OCI-LY1 (cell line): ENCODE data around the gene PRUNE1.

Experiments used
- H2AFZ ChIP-seq: fragments of 200-600 bp; sonication (generic), shearing (Covaris generic); 2 replicates; pipeline ENCODE4 v1.6.0; 2014; ENCODE audit warnings: antibody characterized with exemption, mild to moderate bottlenecking, low read length
- H3F3A ChIP-seq: fragments of 200-600 bp; sonication (generic), shearing (Covaris generic); 2 replicates; pipeline ENCODE4 v1.6.0; 2014; ENCODE audit warnings: mild to moderate bottlenecking, antibody characterized with exemption, low read length, moderate library complexity; ENCODE audit not compliant: insufficient read depth
- H3K27ac ChIP-seq: fragments of 200-600 bp; sonication (generic); 2 replicates; pipeline ENCODE4 v1.5.1; 2014; ENCODE audit warnings: low read length, mixed run types, mild to moderate bottlenecking, low read depth; ENCODE audit not compliant: poor library complexity, severe bottlenecking
- H3K27me3 ChIP-seq: fragments of 200-600 bp; sonication (generic); 2 replicates; pipeline ENCODE4 v1.6.0; 2014; ENCODE audit warnings: antibody characterized with exemption, mild to moderate bottlenecking, low read length, moderate library complexity; ENCODE audit not compliant: insufficient read depth
- H3K36me3 ChIP-seq: fragments of 200-600 bp; sonication (generic); 2 replicates; pipeline ENCODE4 v1.6.1; 2014; ENCODE audit warnings: mild to moderate bottlenecking, antibody characterized with exemption, low read length, moderate library complexity, mixed read lengths; ENCODE audit not compliant: insufficient read depth
- H3K4me1 ChIP-seq: fragments of 200-600 bp; sonication (generic); 2 replicates; pipeline ENCODE4 v1.5.1; 2014; ENCODE audit warnings: mild to moderate bottlenecking, low read length, moderate library complexity; ENCODE audit not compliant: insufficient read depth, severe bottlenecking
- H3K4me2 ChIP-seq: fragments of 200-600 bp; sonication (generic), shearing (Covaris generic); 2 replicates; pipeline ENCODE4 v1.6.1; 2014; ENCODE audit warnings: low read length
- H3K4me3 ChIP-seq: fragments of 200-600 bp; sonication (generic); 2 replicates; pipeline ENCODE4 v1.5.1; 2014; ENCODE audit warnings: low read length, low read depth, mild to moderate bottlenecking, mixed read lengths; ENCODE audit not compliant: poor library complexity, severe bottlenecking
- H3K79me2 ChIP-seq: fragments of 200-600 bp; shearing (Covaris generic); 2 replicates; pipeline ENCODE4 v1.6.1; 2016; ENCODE audit warnings: mixed run types, low read length, mixed read lengths; ENCODE audit not compliant: insufficient read depth
- H3K9ac ChIP-seq: fragments of 200-600 bp; sonication (generic), shearing (Covaris generic); 2 replicates; pipeline ENCODE4 v1.6.1; 2014; ENCODE audit warnings: mild to moderate bottlenecking, low read length, mixed read lengths
- H3K9me2 ChIP-seq: fragments of 200-600 bp; sonication (generic), shearing (Covaris generic); 2 replicates; pipeline ENCODE4 v1.6.1; 2014; ENCODE audit warnings: low read depth, mild to moderate bottlenecking, low read length, mixed read lengths
- H3K9me3 ChIP-seq: fragments of 200-600 bp; shearing (Covaris generic); 2 replicates; pipeline ENCODE4 v1.6.1; 2014; ENCODE audit warnings: low read length, mixed read lengths
- H4K20me1 ChIP-seq: fragments of 200-600 bp; sonication (generic), shearing (Covaris generic); 2 replicates; pipeline ENCODE4 v1.6.0; 2016; ENCODE audit warnings: mild to moderate bottlenecking, low read length; ENCODE audit not compliant: insufficient read depth
- EZH2 ChIP-seq: fragments of 200-600 bp; sonication (generic), shearing (Covaris generic); IDR thresholded peaks from 2 replicates; pipeline ENCODE4 v1.8.0; 2017; ENCODE audit warnings: borderline replicate concordance, mixed run types, mild to moderate bottlenecking, antibody characterized with exemption, low read length, moderate library complexity, mixed read lengths
- TF ChIP-seq, protein P1 (sequence below): fragments of 200-600 bp; sonication (generic), shearing (Covaris generic); IDR thresholded peaks from 2 replicates; pipeline ENCODE4 v1.5.1; 2017; ENCODE audit warnings: mild to moderate bottlenecking, antibody characterized with exemption, low read length, moderate library complexity, mixed read lengths

Gene PRUNE1

DNA sequence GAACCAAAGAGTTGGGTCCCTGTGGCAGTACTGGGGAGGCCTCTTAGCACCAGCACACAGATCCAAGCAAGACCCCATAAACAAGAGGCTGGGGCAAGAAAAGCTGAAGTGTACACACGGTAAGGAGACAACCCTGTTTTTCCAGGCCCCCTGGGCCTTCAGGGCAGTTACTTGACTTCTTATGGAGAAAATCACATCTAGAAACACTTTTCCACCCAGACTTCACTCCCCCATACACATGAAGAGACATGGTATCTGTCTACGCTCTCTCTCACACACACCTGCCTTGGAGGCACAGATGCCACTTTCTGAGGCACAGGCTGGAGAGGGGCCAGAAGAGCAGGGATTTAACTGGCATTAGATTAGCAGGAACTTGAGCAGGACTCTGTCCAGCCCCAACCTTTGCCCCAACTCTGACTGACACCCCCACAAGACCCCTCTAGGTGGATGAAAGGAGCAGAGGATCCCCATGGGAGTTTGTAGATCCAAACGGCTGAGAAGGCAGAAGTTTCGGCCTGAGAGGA, 35.8 kb upstream of the PRUNE1 start:
- H3K9me3 ChIP-seq, result no peaks in the 10 kb centered on the region
- peaks cover 23% of the 10 kb centered on the region for H3K79me2 ChIP-seq
- H2AFZ ChIP-seq, result no peak overlapping the region
- H3K4me2 ChIP-seq, result peak overlapping the region; percentile 87
- no peaks in the 10 kb centered on the region for H3K9me2 ChIP-seq
- peak overlapping the region; percentile 88 for H3K9ac ChIP-seq
- H4K20me1 ChIP-seq, result no peaks in the 10 kb centered on the region
- no peaks in the 10 kb centered on the region; the same call in 1 of the 2 replicates for H3K27me3 ChIP-seq
- H3K27ac ChIP-seq, result peak overlapping the region; percentile 11
- H3K36me3 ChIP-seq, result peaks cover 14% of the 10 kb centered on the region; the same call in 1 of the 2 replicates
- H3K4me1 ChIP-seq, result peaks cover 37% of the 10 kb centered on the region
- TF ChIP-seq, protein P1, sequence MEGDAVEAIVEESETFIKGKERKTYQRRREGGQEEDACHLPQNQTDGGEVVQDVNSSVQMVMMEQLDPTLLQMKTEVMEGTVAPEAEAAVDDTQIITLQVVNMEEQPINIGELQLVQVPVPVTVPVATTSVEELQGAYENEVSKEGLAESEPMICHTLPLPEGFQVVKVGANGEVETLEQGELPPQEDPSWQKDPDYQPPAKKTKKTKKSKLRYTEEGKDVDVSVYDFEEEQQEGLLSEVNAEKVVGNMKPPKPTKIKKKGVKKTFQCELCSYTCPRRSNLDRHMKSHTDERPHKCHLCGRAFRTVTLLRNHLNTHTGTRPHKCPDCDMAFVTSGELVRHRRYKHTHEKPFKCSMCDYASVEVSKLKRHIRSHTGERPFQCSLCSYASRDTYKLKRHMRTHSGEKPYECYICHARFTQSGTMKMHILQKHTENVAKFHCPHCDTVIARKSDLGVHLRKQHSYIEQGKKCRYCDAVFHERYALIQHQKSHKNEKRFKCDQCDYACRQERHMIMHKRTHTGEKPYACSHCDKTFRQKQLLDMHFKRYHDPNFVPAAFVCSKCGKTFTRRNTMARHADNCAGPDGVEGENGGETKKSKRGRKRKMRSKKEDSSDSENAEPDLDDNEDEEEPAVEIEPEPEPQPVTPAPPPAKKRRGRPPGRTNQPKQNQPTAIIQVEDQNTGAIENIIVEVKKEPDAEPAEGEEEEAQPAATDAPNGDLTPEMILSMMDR, result no peak; the same call in 1 of the 2 replicates
- no peak for TF ChIP-seq EZH2
- H3K4me3 ChIP-seq, result peak overlapping the region; percentile 88
- no peaks in the 10 kb centered on the region; the same call in 1 of the 2 replicates for H3F3A ChIP-seq

GRCh38 chr1:150973258-150973835, 34.9 kb upstream of the PRUNE1 start:
- H3K4me1 ChIP-seq, result peaks cover 39% of the 10 kb centered on the region
- peaks cover 23% of the 10 kb centered on the region for H3K79me2 ChIP-seq
- no peaks in the 10 kb centered on the region for H4K20me1 ChIP-seq
- peak overlapping the region; percentile 76 for H3K27ac ChIP-seq
- H3K36me3 ChIP-seq, result peaks cover 6% of the 10 kb centered on the region; the same call in 1 of the 2 replicates
- H3K4me2 ChIP-seq, result peak overlapping the region; percentile 87
- H3K4me3 ChIP-seq, result peak overlapping the region; percentile 88
- H3K27me3 ChIP-seq, result no peaks in the 10 kb centered on the region; the same call in 1 of the 2 replicates
- TF ChIP-seq EZH2, result no peak
- TF ChIP-seq, protein P1, result no peak
- H3K9ac ChIP-seq, result peak overlapping the region; percentile 88
- no peaks in the 10 kb centered on the region for H3K9me2 ChIP-seq
- no peak overlapping the region for H2AFZ ChIP-seq
- no peaks in the 10 kb centered on the region for H3K9me3 ChIP-seq
- H3F3A ChIP-seq, result no peaks in the 10 kb centered on the region; the same call in 1 of the 2 replicates

GRCh38 chr1:150973836-150974579, 34.2 kb upstream of the PRUNE1 start:
- no peak overlapping the region for H2AFZ ChIP-seq
- no peaks in the 10 kb centered on the region for H4K20me1 ChIP-seq

More at GRCh38 chr1:150973836-150974579, 34.2 kb upstream of the PRUNE1 start:
- Histone ChIP-seq H3K27ac (peak overlapping the region; percentile 76), H3K4me1 (peaks cover 42% of the 10 kb centered on the region), H3K36me3 (no peaks in the 10 kb centered on the region), H3K9ac (peak overlapping the region; percentile 88), H3K4me3 (peak overlapping the region; percentile 88), H3K27me3 (no peaks in the 10 kb centered on the region; the same call in 1 of the 2 replicates), H3K4me2 (peak overlapping the region; percentile 87), H3K79me2 (peaks cover 23% of the 10 kb centered on the region), H3K9me2 (no peaks in the 10 kb centered on the region), H3F3A (no peaks in the 10 kb centered on the region; the same call in 1 of the 2 replicates), H3K9me3 (no peaks in the 10 kb centered on the region)
- no peak for TF ChIP-seq EZH2
- TF ChIP-seq, protein P1, result no peak
